Esophagus (tissue), 2 donors: ENCODE data around the gene C1RL. TPM values are rescaled to one million over a fixed set of nuclear protein-coding genes. Genes with fewer than 3 reads are reported as not detected.

ENCODE experiments used
- H3K27ac ChIP-seq, 2 donors: one replicate each; pipeline ENCODE4 v1.5.1; 2013; ENCODE audit warnings: low read depth in 2 of 2, mild to moderate bottlenecking in 2 of 2, inconsistent platforms in 1 of 2, low read length in 1 of 2, moderate library complexity in 1 of 2
- H3K27me3 ChIP-seq, 2 donors: one replicate each; pipeline ENCODE4 v1.6.1; 2013; ENCODE audit warnings: low read length in 2 of 2, control low read depth in 1 of 2, mild to moderate bottlenecking in 1 of 2; ENCODE audit not compliant: insufficient read depth in 2 of 2, control insufficient read depth in 1 of 2
- H3K36me3 ChIP-seq, 2 donors: one replicate each; pipeline ENCODE4 v1.6.1; 2013; ENCODE audit warnings: low read length in 1 of 2; ENCODE audit not compliant: control insufficient read depth in 2 of 2, insufficient read depth in 2 of 2
- H3K4me1 ChIP-seq, 2 donors: one replicate each; pipeline ENCODE4 v1.6.1; 2013; ENCODE audit warnings: low read length in 1 of 2; ENCODE audit not compliant: control insufficient read depth in 2 of 2, insufficient read depth in 2 of 2
- H3K4me3 ChIP-seq, 2 donors: one replicate each; pipeline ENCODE4 v1.5.1; 2013; ENCODE audit warnings: low read length in 2 of 2, mild to moderate bottlenecking in 2 of 2, low read depth in 1 of 2, moderate library complexity in 1 of 2
- H3K9me3 ChIP-seq, 2 donors: one replicate each; pipeline ENCODE4 v1.6.1; 2013; ENCODE audit warnings: mild to moderate bottlenecking in 2 of 2, low read depth in 1 of 2, low read length in 1 of 2, moderate library complexity in 1 of 2; ENCODE audit not compliant: control insufficient read depth in 2 of 2, insufficient read depth in 1 of 2
- WGBS, 2 donors: extraction: QIAGEN DNeasy Blood & Tissue Kit; methylation state at CpG; one replicate each; pipeline ENCODE4 v1.1.7; 2013; 5-methylcytosine and 5-hydroxymethylcytosine counted together
- polyA plus RNA-seq, 2 donors: library from polyadenylated mRNA; stranded (reverse); fragments of 200-250 nt; gene quantifications; one replicate each; pipeline ENCODE4 v1.2.3, GENCODE V29; 2013
- donor health status: healthy with polysubstance abuse.
- donor health status: Bipolar disorder and iron deficiency.

The C1RL gene
- polyA plus RNA-seq, 2 donors = 14.7 to 18.0 TPM

DNA sequence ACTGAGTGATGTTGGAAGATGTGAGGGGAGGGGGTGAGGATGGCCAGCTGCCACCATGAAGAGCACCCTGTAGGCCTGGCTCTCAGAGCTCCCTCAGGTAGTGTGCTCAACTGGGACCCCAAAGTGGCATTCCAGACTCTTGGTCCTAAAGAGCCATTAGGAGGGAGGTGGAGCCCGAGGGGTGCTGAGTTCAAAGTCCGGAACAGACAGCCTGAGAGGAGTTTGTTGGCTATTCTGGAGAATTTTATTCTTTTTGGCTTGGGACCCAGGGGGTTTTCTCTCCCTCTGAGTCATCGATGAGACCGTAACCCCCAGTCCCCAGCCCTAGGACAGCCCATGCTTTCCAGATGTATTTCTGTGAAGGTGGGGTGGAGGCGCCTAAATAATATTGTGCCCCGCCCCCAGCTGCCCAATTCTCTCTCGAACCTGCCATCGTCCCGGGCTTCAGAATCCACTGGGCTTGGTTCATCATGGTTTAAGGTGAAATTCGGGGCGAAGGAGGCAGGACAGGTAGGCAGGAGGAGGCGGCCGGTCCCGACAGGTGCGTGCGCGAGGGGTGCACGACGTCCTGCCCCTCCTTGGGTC, 20.4 kb upstream of the C1RL start:
- Histone ChIP-seq H3K36me3 (peaks cover 0 to 5% of the 10 kb centered on the region in 2 donors), H3K27me3 (no peaks in the 10 kb centered on the region), H3K27ac (peak overlapping the region; percentile 28 to 70), H3K4me3 (peak overlapping the region; percentile 46 to 62), H3K4me1 (peaks cover 0 to 6% of the 10 kb centered on the region in 2 donors), H3K9me3 (no peaks in the 10 kb centered on the region)
- 5 to 6% methylated on average over 18 to 19 of the region's 19 CpGs for WGBS, 2 donors

DNA sequence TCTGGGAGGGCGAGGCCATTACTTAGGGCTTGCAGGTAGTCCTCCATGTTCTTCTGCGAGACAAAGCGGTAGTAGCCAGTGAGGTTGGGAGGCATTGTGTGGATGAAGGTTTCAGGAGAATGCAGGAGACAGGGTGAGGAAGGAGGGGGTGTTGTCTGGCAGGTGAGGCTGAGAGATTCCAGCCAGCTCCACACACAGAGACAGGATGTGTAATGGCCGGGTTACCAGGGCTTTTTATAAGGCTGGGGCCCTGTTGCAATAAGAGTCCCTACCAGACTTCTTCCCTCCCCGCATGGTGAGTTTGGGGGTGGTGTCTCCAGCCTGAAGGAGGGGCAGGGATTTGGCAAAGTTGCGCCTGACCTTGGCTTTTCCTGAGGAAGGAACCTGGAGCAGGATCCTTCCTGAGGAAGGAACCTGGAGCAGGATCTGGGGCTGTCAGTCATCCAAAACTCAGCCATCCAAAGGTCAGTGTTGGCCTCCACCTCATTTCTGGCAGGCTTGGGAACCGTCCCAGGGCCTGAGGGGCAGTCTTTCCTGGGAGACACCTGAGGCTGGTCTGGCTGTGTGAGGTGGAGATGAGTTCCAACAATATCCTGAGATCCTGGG, 19.8 kb upstream of the C1RL start, which contains the start of gene RBP5:
Gene RBP5 (minus strand): TSS at position 209 of the 606 bp plus-strand sequence. CDS start 114 bp downstream, at position 95.
- H3K36me3 ChIP-seq = peaks cover 0 to 1% of the 10 kb centered on the region in 2 donors

DNA sequence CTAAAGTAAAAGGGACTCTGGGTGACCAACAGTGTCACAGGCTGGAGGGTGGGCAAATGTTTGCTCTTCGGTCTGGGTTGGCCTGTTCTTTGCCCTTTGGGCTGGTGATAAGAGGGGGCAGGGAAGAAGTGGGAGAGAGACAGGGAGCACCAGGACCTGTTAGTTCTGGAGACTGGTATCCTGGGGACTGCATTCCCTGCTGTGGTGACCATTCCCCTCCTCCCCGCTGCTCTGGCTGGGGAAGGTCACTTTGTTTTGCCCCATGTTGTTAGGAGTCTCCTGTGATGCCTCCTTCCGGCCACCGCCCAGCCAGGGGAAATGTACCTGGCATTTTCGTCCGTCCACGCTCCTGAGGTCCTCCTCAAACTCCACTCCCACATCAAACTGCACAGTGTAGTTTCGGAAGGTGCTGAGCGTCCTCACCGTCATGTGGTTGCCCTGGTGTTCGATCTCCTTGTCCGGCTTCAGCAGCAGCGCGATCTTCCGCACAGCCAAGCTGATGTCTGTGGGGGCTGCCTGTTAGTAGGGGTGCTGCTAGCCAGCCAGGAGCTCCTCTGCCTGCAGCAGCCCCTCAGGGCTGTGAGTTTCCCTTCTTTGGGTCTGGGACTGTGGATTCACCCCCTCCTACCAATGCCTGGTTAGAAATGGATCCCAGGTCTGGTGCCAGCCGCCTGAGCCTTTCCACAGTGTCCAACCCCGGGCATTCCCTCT, 19.1 kb upstream of the C1RL start:
- H3K27me3 ChIP-seq = no peaks in the 10 kb centered on the region
- peak overlapping the region in 1 of 2 donors; percentile 2 for H3K27ac ChIP-seq
- WGBS, 2 donors = 79 to 86% methylated on average over 17 of the region's 17 CpGs
- H3K9me3 ChIP-seq = no peaks in the 10 kb centered on the region
- H3K4me1 ChIP-seq = peaks cover 0 to 6% of the 10 kb centered on the region in 2 donors
- no peak overlapping the region for H3K4me3 ChIP-seq
- H3K36me3 ChIP-seq = no peaks in the 10 kb centered on the region

More for the DNA sequence above, 19.8 kb upstream of the C1RL start, which contains the start of gene RBP5:
- H3K4me1 ChIP-seq = peaks cover 0 to 6% of the 10 kb centered on the region in 2 donors
- H3K9me3 ChIP-seq = no peaks in the 10 kb centered on the region
- WGBS, 2 donors = 60 to 64% methylated on average over 7 of the region's 7 CpGs
- H3K27me3 ChIP-seq = no peaks in the 10 kb centered on the region
- H3K27ac ChIP-seq = peak within 1 kb of the TSS; percentile 28 to 70
- peak within 1 kb of the TSS; percentile 46 to 62 for H3K4me3 ChIP-seq

DNA sequence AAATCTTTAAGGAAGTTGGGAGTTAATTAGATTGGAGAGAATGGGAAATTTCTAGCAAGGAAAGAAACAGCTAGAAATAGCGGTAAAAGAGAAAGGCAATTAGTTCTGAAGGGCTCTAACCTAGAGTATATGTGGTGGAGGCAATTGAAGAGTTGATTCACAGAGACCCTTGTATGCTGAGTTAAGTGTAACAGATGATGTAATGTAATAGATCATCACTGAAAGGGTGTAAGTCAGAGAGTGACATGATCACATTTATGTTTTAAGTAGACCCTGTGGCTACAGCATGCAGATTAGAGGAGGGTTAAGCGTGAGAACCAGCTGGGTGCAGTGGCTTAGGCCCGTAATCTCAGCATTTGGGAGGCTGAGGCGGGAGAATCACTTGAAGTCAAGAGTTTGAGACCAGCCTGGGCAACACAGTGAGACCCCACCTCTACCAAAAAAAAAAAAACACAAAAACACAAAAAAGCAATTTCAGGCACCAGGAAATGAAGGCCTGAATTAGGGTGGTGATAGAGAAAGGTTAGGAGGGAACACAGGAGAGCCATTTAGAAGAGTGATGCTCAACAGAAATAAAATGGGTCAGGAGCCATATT, 16.7 kb upstream of the C1RL start:
- H3K36me3 ChIP-seq = no peaks in the 10 kb centered on the region
- H3K27me3 ChIP-seq = no peaks in the 10 kb centered on the region
- WGBS, 2 donors = 86 to 89% methylated on average over 4 of the region's 4 CpGs
- no peak overlapping the region for H3K4me3 ChIP-seq
- H3K27ac ChIP-seq = no peak overlapping the region
- H3K9me3 ChIP-seq = no peaks in the 10 kb centered on the region
- H3K4me1 ChIP-seq = peaks cover 3% of the 10 kb centered on the region in 2 donors

DNA sequence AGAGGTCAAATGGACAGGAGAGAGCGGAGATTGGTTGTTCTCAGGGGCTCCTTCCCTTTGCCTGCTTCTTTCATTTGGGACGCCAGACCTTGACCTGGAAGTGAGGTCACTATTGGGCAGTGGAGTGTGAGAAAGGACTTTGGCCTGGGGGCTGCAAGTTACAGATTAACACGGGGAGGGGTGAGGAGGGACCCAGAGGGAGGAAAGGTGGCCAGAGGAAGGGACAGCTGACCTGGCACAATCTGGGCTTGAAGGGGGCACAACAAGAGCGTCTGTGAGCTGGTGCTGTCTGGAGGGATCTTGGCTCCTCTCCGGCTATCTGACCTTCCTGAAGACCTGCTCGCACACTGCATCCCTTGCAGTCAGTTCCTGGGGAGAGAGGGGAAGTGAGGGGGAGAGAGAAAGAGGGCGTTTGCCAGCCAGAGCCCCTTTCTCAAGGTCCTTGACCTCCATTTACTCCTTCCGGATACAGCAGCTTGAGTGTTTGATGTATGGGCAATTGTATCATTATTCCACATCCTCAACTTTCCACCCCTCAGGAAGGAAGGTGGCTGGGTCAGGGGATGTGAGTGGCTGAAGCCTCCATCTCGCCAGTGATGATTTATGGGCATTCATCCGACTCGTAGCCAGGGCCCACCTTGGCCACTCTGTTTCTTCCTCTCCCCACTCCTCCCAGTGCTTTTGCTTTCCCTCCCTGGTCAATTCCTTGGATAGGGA, 14.9 kb upstream of the C1RL start:
- H3K27ac ChIP-seq = no peak overlapping the region
- H3K4me3 ChIP-seq = no peak overlapping the region
- H3K9me3 ChIP-seq = no peaks in the 10 kb centered on the region
- no peaks in the 10 kb centered on the region for H3K27me3 ChIP-seq
- peaks cover 0 to 3% of the 10 kb centered on the region in 2 donors for H3K4me1 ChIP-seq
- H3K36me3 ChIP-seq = no peaks in the 10 kb centered on the region
- 68 to 73% methylated on average over 11 of the region's 11 CpGs for WGBS, 2 donors

DNA sequence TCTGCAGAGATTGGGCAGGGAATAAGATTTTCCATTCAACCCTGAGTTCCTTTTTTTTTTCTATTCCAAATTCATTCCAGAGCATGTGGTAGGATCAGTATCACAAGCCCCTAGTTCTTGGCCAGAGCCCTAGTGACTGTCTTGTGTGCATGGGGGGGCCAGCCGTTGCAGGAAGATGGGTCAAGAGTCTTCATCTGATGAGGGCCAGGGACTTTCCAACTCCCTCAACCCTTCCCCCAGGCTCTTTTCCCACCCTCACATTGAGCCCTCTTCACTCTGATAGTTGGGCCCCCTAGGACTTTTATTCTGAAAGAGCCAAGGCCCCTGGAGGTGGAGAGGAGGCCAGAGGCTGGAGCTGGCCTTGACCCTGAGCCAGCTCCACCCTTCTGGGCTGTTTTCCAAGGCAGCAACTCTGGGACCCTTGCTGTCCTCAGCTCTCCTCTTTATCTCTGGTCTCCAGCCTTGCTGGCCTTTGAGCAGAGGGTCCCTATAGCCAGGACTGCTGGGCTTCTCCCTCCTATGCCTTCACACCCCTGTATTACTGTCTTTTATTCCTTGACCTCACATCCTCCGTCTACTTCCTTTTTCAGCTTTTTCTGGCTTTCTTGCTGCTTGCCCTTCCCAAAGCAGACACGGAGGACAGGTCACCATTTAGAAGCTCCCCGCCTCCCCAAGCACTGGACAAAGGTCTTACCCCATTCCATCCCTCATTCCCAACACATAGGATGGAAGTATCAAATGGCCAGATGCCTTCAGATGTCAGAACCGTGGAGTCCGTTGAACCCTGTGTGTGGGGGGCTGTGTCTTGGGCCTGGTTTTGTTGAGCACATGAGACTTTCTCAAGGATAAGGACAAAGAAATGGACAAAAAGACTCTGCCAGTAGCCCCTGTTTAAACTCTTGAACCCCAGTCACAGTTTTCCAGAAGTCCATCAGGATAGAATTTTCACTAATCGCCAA, 14.1 kb upstream of the C1RL start:
- H3K27ac ChIP-seq = no peak overlapping the region
- H3K4me1 ChIP-seq = peaks cover 0 to 3% of the 10 kb centered on the region in 2 donors
- WGBS, 2 donors = 69 to 74% methylated on average over 7 of the region's 7 CpGs
- no peaks in the 10 kb centered on the region for H3K9me3 ChIP-seq
- H3K4me3 ChIP-seq = no peak overlapping the region
- no peaks in the 10 kb centered on the region for H3K36me3 ChIP-seq
- H3K27me3 ChIP-seq = no peaks in the 10 kb centered on the region

DNA sequence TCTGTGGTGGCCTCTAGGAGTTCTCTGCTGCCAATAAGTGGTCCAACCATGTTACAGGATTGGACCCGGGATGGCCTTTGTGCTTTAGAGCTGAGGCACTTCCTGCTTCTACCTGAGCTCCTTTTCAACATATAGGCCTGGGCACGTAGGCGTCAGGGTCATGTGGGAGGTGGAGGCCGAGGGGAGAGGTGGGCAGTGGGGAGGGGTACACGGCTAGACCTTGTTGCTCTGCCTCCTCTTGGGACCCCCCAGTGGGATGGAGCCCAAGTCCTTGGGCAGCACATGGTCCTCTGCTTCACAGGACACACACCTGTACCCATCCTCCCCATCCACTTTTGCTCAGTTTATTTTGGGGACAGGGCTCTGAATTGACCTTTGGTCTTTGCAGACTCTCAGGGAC, 12.3 kb upstream of the C1RL start:
- Histone ChIP-seq H3K36me3 (peaks cover 0 to 2% of the 10 kb centered on the region in 2 donors), H3K4me3 (no peak overlapping the region), H3K27ac (no peak overlapping the region), H3K9me3 (no peaks in the 10 kb centered on the region), H3K4me1 (peaks cover 0 to 3% of the 10 kb centered on the region in 2 donors), H3K27me3 (no peaks in the 10 kb centered on the region)
- WGBS, 2 donors = 73 to 84% methylated on average over 5 of the region's 5 CpGs

DNA sequence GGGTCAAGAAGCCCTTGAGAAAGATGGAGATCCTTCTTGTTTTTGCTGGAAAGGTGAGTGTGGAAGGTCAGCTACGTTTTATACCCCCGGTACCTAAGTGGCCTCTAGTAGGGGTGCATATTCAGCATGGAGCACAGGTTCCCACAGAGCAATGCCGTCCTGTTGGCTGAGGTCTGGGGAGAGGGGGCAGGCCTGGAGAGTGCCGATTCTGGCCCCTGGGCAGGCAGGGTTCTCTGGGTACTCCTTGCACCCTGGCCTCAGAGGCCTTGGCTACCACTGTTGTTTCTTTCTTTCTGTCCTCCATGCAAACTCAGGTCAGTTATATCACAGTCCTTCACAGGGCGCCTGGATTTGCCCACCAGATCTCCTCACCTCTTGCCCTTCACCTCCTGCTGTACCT, 11.2 kb upstream of the C1RL start:
- H3K27me3 ChIP-seq = no peaks in the 10 kb centered on the region
- H3K4me3 ChIP-seq = no peak overlapping the region
- no peak overlapping the region for H3K27ac ChIP-seq
- no peaks in the 10 kb centered on the region for H3K9me3 ChIP-seq
- H3K4me1 ChIP-seq = peaks cover 0 to 3% of the 10 kb centered on the region in 2 donors
- H3K36me3 ChIP-seq = peaks cover 0 to 2% of the 10 kb centered on the region in 2 donors
- 90 to 95% methylated on average over 4 to 5 of the region's 5 CpGs for WGBS, 2 donors
